SJSA1 (cell line): ENCODE results near the gene IDI1. TPM values are rescaled to one million over a fixed set of nuclear protein-coding genes. Genes with fewer than 3 reads are reported as not detected.
"Not testable (repeated sequence)": the region's sequence is repeated elsewhere in the genome, so short reads cannot be mapped to it uniquely, and the experiment has no call there.

Experiments used
- DNase-seq, 2 experiments: peaks; one replicate each; pipeline ENCODE4 v3.0.0-alpha.2; 2015 to 2020; ENCODE audit warnings: low spot score in 2 of 2, low read depth in 1 of 2
- H3K27ac ChIP-seq: fragments of 250-450 bp; sonication (Bioruptor Pico); 2 replicates; pipeline ENCODE4 v1.5.1; 2020; ENCODE audit warnings: mild to moderate bottlenecking, moderate library complexity
- H3K27me3 ChIP-seq: fragments of 250-450 bp; sonication (Bioruptor Pico); replicated peaks from 2 replicates; pipeline ENCODE4 v1.5.1; 2020; ENCODE audit warnings: mild to moderate bottlenecking, moderate library complexity
- H3K36me3 ChIP-seq: fragments of 250-450 bp; sonication (Bioruptor Pico); 2 replicates; pipeline ENCODE4 v1.5.1; 2020; ENCODE audit warnings: mild to moderate bottlenecking
- H3K4me1 ChIP-seq: fragments of 250-450 bp; sonication (Bioruptor Pico); replicated peaks from 2 replicates; pipeline ENCODE4 v1.6.1; 2021; ENCODE audit warnings: mild to moderate bottlenecking
- H3K4me3 ChIP-seq: fragments of 250-450 bp; sonication (Bioruptor Pico); 2 replicates; pipeline ENCODE4 v1.5.1; 2020; ENCODE audit warnings: mild to moderate bottlenecking
- H3K9me3 ChIP-seq: fragments of 250-450 bp; sonication (Bioruptor Pico); replicated peaks from 2 replicates; pipeline ENCODE4 v1.5.1; 2020; ENCODE audit warnings: mild to moderate bottlenecking
- total RNA-seq: library from RNA; depleted of rRNA; stranded (reverse); fragments of >200 nt; shearing (Covaris generic); gene quantifications from 2 replicates; pipeline ENCODE4 v1.2.3, GENCODE V29; 2014

Gene IDI1
- total RNA-seq, 1 experiment from 2014 or later = 88.4 TPM

DNA sequence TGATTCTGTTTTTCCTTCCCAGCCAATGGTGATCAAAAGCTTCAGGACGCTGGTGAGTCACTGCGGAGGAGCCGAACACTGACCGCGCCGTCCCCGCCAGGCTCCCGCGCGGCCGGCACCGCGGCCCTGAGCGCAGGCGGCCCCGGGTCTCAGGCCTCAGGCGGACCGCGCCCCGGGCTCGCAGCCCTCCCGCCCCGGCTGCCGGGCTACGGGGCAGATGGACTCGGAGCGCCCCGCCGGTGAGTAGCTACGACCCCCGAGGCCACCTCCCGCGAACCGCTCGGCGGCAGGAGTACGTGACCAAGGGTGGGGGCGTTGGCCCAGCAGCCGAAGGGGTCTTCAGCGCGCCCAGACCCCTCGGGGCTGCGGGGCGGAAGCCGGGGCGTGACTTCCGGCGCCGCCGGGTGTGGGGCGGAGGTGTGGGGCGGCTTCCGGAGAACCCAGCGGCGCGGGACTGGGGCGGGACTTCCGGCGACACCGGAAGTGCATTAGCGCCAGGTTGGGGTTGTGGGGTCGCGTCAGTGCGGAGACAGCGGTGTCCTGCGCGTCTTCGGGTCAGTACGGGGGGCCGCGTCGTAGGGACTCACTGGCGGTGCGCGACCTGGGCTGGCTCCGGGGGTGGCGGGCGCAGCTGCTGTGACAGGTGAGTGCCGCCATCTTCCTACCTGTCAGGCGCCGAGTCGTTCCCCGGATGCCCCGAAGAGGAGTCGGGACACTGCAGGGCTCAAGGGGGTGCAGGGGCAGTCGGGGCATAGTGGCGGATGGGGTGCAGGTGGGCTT lies 7.6 kb upstream of the IDI1 start, which contains the start of gene WDR37:
WDR37 (plus strand) TSS at position 60 of the 780 bp plus-strand sequence. CDS start 15,771 bp downstream, outside the sequence.
- Histone ChIP-seq H3K27ac (peak within 1 kb of the TSS; percentile 99), H3K4me1 (peaks cover 18% of the 10 kb centered on the region), H3K27me3 (no peaks in the 10 kb centered on the region), H3K9me3 (no peaks in the 10 kb centered on the region; the same call in 1 of the 2 replicates), H3K36me3 (peaks cover 61% of the 10 kb centered on the region), H3K4me3 (peak within 1 kb of the TSS; percentile 98)
- peak; percentile 87 to 88 for DNase-seq

DNA sequence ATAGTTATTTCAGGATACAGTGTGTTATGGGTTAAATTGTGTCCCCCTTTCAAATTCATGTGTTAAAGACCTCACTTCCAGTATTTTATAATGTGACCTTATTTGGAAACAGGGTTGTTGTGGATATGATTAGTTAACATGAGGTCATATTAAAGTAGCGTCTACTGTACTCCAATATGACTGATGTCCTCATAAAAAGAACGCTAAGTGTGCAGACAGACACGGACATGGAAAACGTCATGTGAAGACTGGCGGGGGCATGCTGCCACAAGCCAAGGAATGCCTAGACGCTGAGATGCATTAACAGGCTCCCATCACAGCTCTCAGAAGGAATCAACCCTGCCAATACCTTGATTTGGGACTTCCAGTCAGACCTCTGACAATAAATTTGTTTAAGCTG lies 5.8 kb upstream of the IDI1 start:
- peaks cover 71% of the 10 kb centered on the region for H3K36me3 ChIP-seq
- H3K27me3 ChIP-seq = no peaks in the 10 kb centered on the region
- H3K9me3 ChIP-seq = no peaks in the 10 kb centered on the region; the same call in 1 of the 2 replicates
- H3K4me3 ChIP-seq = no peak overlapping the region
- peaks cover 18% of the 10 kb centered on the region for H3K4me1 ChIP-seq
- no peak overlapping the region for H3K27ac ChIP-seq
- DNase-seq = no peak

DNA sequence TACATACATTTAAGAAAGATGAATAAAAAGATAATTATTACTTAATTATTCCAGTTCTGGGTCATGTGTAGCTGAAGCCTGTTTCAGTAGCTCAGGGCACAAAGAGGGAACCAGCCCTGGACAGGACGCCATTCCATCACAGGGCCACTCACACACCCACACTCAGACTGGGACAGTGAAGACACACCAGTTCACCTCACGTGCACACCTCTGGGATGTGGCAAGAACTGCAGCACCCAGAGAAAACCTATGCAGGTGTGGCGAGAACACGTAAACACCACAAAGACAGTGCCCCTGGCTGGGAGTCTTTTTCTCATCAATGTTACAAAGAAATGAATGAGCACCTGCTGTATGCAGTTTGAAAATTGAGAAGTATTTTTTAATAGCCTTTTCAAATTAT lies 1.6 kb upstream of the IDI1 start:
- H3K4me3 ChIP-seq = no peak overlapping the region
- no peaks in the 10 kb centered on the region for H3K9me3 ChIP-seq
- no peak overlapping the region for H3K27ac ChIP-seq
- no peak for DNase-seq
- H3K36me3 ChIP-seq = peaks cover 60% of the 10 kb centered on the region
- H3K4me1 ChIP-seq = peaks cover 12% of the 10 kb centered on the region
- no peaks in the 10 kb centered on the region for H3K27me3 ChIP-seq

DNA sequence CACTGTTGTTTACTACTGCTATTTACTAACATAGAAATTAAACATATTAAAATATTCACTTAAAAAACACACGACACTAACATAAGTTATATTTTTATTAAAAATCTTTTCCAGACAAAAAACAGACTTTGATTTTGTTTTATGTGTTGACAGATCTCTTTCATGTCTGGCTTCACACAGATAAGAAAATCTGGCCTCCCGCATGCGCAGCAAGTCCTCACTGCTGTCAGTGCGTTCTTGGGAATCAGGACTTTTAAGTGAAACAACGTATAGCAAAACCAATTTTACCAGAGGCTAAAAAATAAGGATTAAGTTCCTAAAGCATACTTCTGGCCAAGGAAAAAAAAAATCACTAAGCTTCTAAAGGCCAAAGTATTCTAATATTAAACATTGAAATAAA lies 1.2 kb upstream of the IDI1 start:
- peak overlapping the region; percentile 69 for H3K4me3 ChIP-seq
- H3K36me3 ChIP-seq = peaks cover 58% of the 10 kb centered on the region
- H3K9me3 ChIP-seq = no peaks in the 10 kb centered on the region
- DNase-seq = no peak
- peak overlapping the region; percentile 97 for H3K27ac ChIP-seq
- H3K27me3 ChIP-seq = no peaks in the 10 kb centered on the region
- H3K4me1 ChIP-seq = peaks cover 9% of the 10 kb centered on the region

DNA sequence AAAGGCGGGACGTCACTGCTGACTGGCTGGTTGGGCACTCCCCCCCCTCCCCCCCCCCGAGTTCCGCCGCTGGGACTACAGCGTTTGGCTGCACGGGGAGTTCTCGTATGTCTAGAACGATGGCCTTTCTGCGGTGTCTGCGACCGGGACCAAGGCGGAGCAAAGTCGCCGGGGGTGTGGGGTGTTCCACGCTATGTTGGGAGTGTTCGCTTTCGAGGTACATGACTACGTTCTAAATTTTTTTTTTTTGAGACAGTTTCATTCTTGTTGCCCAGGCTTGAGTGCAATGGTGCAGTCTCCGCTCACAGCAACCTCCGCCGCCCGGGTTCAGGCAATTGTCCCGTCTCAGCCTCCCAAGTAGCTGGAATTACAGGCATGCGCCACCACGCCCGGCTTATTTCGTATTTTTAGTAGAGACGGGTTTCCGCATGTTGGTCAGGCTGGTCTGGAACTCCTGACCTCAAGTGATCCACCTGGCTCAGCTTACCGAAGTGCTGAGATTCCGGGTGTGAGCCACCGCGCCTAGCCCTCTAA lies 573 bp upstream of the IDI1 start:
- Histone ChIP-seq H3K4me1 (peaks cover 3% of the 10 kb centered on the region), H3K9me3 (no peaks in the 10 kb centered on the region), H3K4me3 (peak overlapping the region; percentile 69), H3K36me3 (peaks cover 51% of the 10 kb centered on the region), H3K27me3 (no peaks in the 10 kb centered on the region), H3K27ac (peak overlapping the region; percentile 97)
- DNase-seq = no peak

DNA sequence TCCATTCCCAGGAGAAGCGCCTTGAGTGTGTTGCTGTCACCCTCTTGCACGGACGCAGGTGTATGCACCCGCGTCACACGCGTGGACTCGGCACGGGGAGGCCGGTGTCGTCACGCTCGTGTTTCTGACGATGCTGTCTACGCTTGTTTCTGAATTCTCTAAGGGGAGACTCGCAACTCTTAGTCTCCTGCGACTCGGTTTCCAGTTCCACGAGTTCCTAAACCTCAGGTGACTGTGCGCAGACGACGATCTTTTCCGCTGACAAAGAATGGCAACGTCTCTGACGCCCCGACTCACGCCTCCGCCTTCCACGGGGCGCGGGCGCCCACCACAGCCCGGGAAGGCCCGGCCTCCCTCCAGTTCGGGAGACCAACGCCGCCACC lies 579 bp downstream of the IDI1 start:
- no peak for DNase-seq
- peak overlapping the region; percentile 69 for H3K4me3 ChIP-seq
- H3K27me3 ChIP-seq = no peaks in the 10 kb centered on the region
- H3K36me3 ChIP-seq = peaks cover 46% of the 10 kb centered on the region
- H3K27ac ChIP-seq = peak overlapping the region; percentile 97
- no peaks in the 10 kb centered on the region for H3K9me3 ChIP-seq
- no peaks in the 10 kb centered on the region for H3K4me1 ChIP-seq

DNA sequence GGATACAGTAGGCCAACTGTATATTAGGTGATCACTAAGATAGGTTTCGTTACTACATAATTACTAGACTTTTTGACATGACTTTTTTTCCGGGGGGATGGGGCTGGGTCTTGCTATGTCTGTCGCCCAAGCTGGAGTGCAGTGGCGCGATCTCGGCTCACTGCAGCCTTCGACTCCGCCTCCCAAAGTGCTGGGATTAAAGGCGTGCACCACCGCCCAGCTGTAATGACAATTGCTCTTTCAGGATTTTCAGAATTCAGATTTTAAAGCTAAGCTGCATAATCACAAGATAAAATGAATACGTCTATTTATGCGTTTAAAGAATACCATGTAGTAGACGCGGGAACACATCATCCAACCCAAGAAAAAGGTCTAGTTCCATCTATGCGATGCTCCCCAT lies 982 bp downstream of the IDI1 start:
- H3K36me3 ChIP-seq = peaks cover 46% of the 10 kb centered on the region
- no peaks in the 10 kb centered on the region for H3K27me3 ChIP-seq
- H3K4me3 ChIP-seq = peak overlapping the region; percentile 69
- H3K27ac ChIP-seq = peak overlapping the region; percentile 97; the same call in 1 of the 2 replicates
- H3K4me1 ChIP-seq = no peaks in the 10 kb centered on the region
- H3K9me3 ChIP-seq = no peaks in the 10 kb centered on the region
- DNase-seq = no peak

DNA sequence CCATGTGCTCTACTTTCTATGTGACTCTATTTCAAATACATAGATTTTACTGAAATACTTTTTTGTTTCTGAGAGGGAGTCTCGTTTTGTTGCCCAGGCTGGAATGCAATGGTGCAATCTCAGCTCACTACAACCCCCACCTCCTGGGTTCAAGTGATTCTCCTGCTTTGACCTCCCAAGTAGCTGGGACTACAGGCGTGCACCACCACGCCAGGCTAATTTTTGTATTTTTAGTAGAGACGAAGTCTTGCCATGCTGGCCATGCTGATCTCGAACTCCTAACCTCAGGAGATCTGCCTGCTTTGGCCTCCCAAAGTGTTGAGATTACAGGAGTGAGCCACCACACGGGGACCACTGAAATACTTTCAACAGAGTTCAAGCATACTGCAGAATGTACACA lies 3.5 kb downstream of the IDI1 start:
- Histone ChIP-seq H3K4me1 (no peaks in the 10 kb centered on the region), H3K27ac (no peak overlapping the region), H3K27me3 (no peaks in the 10 kb centered on the region), H3K36me3 (peaks cover 47% of the 10 kb centered on the region), H3K9me3 (no peaks in the 10 kb centered on the region), H3K4me3 (no peak overlapping the region)
- no peak for DNase-seq

DNA sequence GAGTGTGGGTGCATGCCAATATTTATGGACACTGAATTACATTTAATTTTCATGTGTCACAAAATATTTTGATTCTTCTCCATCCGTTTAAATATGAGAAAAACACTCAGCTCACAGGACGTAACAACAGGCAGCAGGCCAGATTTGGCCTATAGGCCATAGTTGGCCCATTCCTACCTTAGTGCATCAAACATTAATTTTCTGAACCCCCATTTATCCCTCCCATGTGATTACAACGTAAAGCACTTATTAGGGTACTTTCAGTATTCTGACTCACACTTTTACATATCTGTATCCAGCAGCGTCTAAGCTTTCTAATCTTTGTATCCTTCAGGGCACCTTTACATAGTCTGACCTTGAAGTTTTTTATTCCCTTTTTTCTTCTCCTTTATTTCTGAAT lies 4.0 kb downstream of the IDI1 start:
- Histone ChIP-seq H3K27ac (no peak overlapping the region), H3K4me3 (no peak overlapping the region), H3K36me3 (peaks cover 51% of the 10 kb centered on the region), H3K9me3 (no peaks in the 10 kb centered on the region), H3K27me3 (no peaks in the 10 kb centered on the region), H3K4me1 (no peaks in the 10 kb centered on the region)
- DNase-seq = no peak

DNA sequence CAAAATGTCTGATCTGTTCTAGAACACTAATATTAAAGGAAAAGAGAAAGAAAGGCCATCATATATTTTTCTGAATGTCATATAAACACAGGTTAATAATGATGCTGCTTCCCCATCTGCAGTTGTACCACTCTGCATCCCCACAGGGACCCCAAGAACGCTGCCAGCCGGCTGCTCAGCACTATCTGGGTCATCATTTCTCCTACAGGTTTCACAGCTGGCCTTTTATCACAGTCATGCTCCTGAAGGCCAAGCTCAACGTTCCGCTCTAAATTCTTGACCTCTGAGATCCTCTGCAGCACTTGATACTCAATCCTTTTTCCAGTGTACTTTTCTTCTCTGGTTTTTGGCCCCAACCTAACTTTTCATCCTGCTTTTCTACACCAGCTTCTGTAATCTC lies 4.8 kb downstream of the IDI1 start:
- Histone ChIP-seq H3K27me3 (no peaks in the 10 kb centered on the region), H3K4me3 (no peak overlapping the region), H3K27ac (no peak overlapping the region), H3K4me1 (no peaks in the 10 kb centered on the region), H3K9me3 (no peaks in the 10 kb centered on the region), H3K36me3 (peaks cover 59% of the 10 kb centered on the region)
- DNase-seq = no peak

DNA sequence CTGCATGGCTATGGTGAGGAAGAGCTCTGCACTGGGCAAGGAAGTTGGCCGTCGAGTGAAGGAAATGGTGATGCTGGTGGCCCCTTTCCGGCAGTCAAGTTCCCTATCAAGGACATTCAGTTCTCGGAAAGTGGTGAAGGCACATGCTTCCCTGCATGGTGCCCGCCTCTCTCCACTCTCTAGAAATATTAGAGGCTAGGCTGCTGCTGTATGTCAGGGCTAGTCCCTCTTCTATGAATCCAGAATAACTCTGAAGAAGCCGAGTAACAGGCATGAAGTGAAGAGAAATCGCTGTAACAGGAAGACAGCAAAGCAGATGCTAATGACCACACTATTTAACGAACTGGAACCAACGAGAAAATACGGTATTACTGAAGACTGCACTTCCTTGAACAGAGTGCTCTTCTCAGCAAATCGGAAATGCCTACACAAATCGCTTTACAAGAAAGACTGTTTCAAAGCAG lies 5.4 kb downstream of the IDI1 start:
- Histone ChIP-seq H3K36me3 (peaks cover 58% of the 10 kb centered on the region), H3K27ac (no peak overlapping the region), H3K4me3 (no peak overlapping the region), H3K4me1 (no peaks in the 10 kb centered on the region), H3K27me3 (no peaks in the 10 kb centered on the region), H3K9me3 (no peaks in the 10 kb centered on the region)
- DNase-seq = no peak

DNA sequence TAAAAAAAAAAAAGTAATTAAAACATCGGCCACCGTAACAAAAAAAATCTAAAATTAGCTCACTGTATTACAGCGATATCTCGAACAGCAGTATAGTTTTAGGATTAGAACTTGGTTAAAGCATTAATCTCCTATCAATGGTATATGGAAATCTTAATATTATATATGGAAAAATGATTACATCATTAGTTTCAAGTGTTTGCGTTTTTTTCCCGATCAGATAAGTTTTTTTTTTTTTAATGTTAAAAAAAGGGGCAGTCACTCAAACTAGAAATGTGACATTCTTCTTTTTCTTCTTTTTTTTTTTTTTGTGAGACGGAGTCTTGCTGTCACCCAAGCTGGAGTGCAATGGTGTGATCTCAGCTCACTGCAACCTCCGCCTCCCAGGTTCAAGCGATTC lies 7.4 kb downstream of the IDI1 start:
- Histone ChIP-seq H3K4me1 (no peaks in the 10 kb centered on the region), H3K9me3 (no peaks in the 10 kb centered on the region; the same call in 1 of the 2 replicates), H3K27ac (no peak overlapping the region), H3K4me3 (no peak overlapping the region), H3K27me3 (no peaks in the 10 kb centered on the region), H3K36me3 (peaks cover 61% of the 10 kb centered on the region)
- DNase-seq = no peak

DNA sequence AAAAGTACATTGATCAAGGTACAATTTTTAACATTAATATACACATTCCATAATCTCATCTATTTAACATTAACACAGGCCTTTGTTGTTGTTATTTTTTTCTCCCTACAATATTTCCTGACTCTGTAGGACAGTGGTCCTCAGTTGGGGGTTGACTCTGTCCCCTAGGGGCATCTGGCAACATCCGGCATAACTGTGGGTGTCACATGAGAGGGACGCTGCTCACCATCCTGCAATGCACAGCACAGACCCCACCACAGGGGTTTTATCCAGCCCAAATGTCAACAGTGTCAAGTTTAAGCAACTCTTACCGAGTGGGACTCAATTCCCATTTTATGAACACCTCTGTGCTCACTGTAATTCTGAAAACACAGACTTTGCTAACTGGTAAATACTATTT lies 8.8 kb downstream of the IDI1 start:
- Histone ChIP-seq H3K27ac (no peak overlapping the region), H3K4me3 (no peak overlapping the region), H3K9me3 (no peaks in the 10 kb centered on the region; the same call in 1 of the 2 replicates), H3K36me3 (peaks cover 54% of the 10 kb centered on the region), H3K4me1 (no peaks in the 10 kb centered on the region), H3K27me3 (no peaks in the 10 kb centered on the region)
- no peak for DNase-seq

DNA sequence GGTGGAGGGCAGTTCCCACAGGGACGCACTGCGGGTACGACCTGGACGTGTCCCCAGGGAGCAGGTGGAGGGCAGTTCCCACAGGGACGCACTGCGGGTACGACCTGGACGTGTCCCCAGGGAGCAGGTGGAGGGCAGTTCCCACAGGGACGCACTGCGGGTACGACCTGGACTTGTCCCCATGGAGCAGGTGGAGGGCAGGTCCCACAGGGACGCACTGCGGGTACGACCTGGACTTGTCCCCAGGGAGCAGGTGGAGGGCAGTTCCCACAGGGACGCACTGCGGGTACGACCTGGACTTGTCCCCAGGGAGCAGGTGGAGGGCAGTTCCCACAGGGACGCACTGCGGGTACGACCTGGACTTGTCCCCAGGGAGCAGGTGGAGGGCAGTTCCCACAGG lies 10.2 kb downstream of the IDI1 start:
- not testable (repeated sequence) for DNase-seq, H3K4me1 ChIP-seq, H3K27ac ChIP-seq, H3K4me3 ChIP-seq, H3K27me3 ChIP-seq, H3K9me3 ChIP-seq
- H3K36me3 ChIP-seq = peaks cover 53% of the 10 kb centered on the region
